HEK293 (cell line): Measurements from ENCODE around the gene ICAM2.

Source experiments
- REPIN1 ChIP-seq: fragments of 450-650 bp; formaldehyde crosslinking; IDR thresholded peaks from 2 replicates; pipeline ENCODE4 v1.5.1; 2017; ENCODE audit warnings: missing biosample characterization, missing genetic modification characterization, low read depth
- WT1 ChIP-seq: fragments of 450-650 bp; formaldehyde crosslinking; IDR thresholded peaks from 2 replicates; pipeline ENCODE4 v1.5.1; 2016; ENCODE audit warnings: missing biosample characterization, missing genetic modification characterization
- ZNF174 ChIP-seq: fragments of 450-650 bp; formaldehyde crosslinking; IDR thresholded peaks from 2 replicates; pipeline ENCODE4 v1.5.0; 2017; ENCODE audit warnings: missing biosample characterization, mild to moderate bottlenecking, missing genetic modification characterization
- ZNF555 ChIP-seq: fragments of 450-650 bp; formaldehyde crosslinking; conservative IDR thresholded peaks from 2 replicates; pipeline ENCODE4 v1.5.1; 2017; ENCODE audit warnings: missing biosample characterization, mild to moderate bottlenecking, missing genetic modification characterization, inconsistent platforms
- TF ChIP-seq, protein P1 (sequence below): fragments of 450-650 bp; formaldehyde crosslinking; IDR thresholded peaks from 2 replicates; pipeline ENCODE4 v1.5.1; 2016; ENCODE audit warnings: missing biosample characterization, missing genetic modification characterization
- TF ChIP-seq, protein P2 (sequence below): fragments of 450-650 bp; formaldehyde crosslinking; conservative IDR thresholded peaks from 2 replicates; pipeline ENCODE4 v1.5.1; 2016; ENCODE audit warnings: low read depth, missing biosample characterization, missing genetic modification characterization

DNA sequence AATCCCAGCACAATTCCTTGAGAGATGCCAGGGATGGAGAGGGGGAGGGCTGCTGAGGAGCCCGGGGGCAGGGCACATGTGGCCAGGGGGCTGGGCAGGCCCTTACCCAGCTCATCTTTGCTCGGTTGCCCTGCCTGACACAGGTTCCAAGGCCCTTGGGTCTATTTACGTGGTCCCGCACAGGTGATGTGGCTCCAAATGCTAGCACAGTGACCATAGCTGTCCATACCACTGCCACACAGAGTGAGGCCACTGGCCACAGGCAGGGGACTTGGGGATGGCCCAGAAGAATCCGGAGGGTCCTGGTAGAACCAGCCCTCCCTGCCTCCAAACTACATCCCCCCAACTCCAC is 32.3 kb downstream of the ICAM2 start:
- no peak for TF ChIP-seq REPIN1 (tag by site-specific recombination)
- TF ChIP-seq, protein P1, sequence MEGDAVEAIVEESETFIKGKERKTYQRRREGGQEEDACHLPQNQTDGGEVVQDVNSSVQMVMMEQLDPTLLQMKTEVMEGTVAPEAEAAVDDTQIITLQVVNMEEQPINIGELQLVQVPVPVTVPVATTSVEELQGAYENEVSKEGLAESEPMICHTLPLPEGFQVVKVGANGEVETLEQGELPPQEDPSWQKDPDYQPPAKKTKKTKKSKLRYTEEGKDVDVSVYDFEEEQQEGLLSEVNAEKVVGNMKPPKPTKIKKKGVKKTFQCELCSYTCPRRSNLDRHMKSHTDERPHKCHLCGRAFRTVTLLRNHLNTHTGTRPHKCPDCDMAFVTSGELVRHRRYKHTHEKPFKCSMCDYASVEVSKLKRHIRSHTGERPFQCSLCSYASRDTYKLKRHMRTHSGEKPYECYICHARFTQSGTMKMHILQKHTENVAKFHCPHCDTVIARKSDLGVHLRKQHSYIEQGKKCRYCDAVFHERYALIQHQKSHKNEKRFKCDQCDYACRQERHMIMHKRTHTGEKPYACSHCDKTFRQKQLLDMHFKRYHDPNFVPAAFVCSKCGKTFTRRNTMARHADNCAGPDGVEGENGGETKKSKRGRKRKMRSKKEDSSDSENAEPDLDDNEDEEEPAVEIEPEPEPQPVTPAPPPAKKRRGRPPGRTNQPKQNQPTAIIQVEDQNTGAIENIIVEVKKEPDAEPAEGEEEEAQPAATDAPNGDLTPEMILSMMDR (tag by site-specific recombination): no peak
- TF ChIP-seq, protein P2, sequence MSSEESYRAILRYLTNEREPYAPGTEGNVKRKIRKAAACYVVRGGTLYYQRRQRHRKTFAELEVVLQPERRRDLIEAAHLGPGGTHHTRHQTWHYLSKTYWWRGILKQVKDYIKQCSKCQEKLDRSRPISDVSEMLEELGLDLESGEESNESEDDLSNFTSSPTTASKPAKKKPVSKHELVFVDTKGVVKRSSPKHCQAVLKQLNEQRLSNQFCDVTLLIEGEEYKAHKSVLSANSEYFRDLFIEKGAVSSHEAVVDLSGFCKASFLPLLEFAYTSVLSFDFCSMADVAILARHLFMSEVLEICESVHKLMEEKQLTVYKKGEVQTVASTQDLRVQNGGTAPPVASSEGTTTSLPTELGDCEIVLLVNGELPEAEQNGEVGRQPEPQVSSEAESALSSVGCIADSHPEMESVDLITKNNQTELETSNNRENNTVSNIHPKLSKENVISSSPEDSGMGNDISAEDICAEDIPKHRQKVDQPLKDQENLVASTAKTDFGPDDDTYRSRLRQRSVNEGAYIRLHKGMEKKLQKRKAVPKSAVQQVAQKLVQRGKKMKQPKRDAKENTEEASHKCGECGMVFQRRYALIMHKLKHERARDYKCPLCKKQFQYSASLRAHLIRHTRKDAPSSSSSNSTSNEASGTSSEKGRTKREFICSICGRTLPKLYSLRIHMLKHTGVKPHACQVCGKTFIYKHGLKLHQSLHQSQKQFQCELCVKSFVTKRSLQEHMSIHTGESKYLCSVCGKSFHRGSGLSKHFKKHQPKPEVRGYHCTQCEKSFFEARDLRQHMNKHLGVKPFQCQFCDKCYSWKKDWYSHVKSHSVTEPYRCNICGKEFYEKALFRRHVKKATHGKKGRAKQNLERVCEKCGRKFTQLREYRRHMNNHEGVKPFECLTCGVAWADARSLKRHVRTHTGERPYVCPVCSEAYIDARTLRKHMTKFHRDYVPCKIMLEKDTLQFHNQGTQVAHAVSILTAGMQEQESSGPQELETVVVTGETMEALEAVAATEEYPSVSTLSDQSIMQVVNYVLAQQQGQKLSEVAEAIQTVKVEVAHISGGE (tag by site-specific recombination): no peak
- TF ChIP-seq ZNF555 (tag by site-specific recombination): no peak
- TF ChIP-seq ZNF174: no peak
- no peak for TF ChIP-seq WT1
